ENCODE results near the gene INSR. TPM values are rescaled to one million over a fixed set of nuclear protein-coding genes. Genes with fewer than 3 reads are reported as not detected.
"Not testable (repeated sequence)": the region's sequence is repeated elsewhere in the genome, so short reads cannot be mapped to it uniquely, and the experiment has no call there.

The INSR gene
- total RNA-seq, 3 donors from 2014 or later (not counting 1 experiment from before 2014, with no cell fraction given), result 0.50 to 4.9 (median 2.0) TPM

DNA sequence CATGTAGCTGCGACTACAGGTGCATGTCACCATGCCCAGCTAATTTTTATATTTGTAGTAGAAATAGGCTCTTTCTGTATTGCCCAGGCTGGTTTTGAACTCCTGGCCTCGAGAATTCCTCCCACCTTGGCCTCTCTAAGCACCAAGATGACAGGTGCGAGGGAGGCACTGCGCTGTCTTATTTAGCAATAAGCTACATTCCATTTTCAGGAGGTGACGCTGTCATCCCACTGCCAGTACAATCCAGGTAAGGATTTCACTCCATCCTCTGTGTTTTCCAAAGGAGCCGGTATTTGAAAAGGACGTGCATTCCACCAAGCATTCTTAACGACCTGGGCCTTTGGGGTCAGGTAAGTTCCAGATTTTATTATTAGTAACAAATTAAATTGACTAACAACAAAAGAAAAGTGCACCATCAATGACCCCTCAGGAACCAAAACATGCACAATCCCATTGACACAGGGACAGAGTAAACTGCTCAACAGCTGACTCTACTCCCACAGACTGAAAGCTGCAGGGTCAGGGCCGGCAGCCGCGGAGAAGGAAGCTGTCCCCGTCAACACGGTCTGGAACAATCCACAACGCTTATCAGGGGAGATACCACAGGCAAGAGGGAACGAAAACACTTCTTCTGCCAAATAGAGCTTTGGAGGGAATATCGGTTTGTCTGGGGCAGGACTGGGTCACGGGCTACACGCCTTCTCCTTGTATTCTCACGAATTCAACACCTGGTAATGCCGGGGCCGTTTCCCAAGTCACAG lies 82.8 kb downstream of the INSR start:
- Mint-ChIP-seq H3K4me3 (no peak overlapping the region), H3K9me3 (no peaks in the 10 kb centered on the region), H3K27ac (no peak overlapping the region), H3K36me3 (no peaks in the 10 kb centered on the region), H3K4me1 (peaks cover 0 to 10% of the 10 kb centered on the region in 2 donors), H3K27me3 (ENCODE audit: low read depth in 2 of 2) (peaks cover 0 to 2% of the 10 kb centered on the region in 2 donors)
- H3K36me3 ChIP-seq (ENCODE audit: control insufficient read depth, insufficient read depth, low read length), result no peaks in the 10 kb centered on the region
- no peaks in the 10 kb centered on the region for H3K9me3 ChIP-seq (ENCODE audit: control insufficient read depth, insufficient read depth, low read length)
- TF ChIP-seq CTCF (IDR thresholded peaks at IDR 0.05), result no peak
- H3K27ac ChIP-seq (ENCODE audit: low read length), result no peak overlapping the region
- no peak for DNase-seq
- H3K4me1 ChIP-seq (ENCODE audit: control insufficient read depth, insufficient read depth, low read length), result peaks cover 9% of the 10 kb centered on the region
- ATAC-seq, result no peak
- H3K27me3 ChIP-seq (ENCODE audit: control insufficient read depth, insufficient read depth, low read length), result no peaks in the 10 kb centered on the region
- intact Hi-C loops (cut with micrococcal nuclease), result no loop called here
- H3K4me3 ChIP-seq (ENCODE audit: low read length), result no peak overlapping the region
- WGBS (ENCODE audit: insufficient coverage), result 84% methylated on average over 21 of the region's 21 CpGs

DNA sequence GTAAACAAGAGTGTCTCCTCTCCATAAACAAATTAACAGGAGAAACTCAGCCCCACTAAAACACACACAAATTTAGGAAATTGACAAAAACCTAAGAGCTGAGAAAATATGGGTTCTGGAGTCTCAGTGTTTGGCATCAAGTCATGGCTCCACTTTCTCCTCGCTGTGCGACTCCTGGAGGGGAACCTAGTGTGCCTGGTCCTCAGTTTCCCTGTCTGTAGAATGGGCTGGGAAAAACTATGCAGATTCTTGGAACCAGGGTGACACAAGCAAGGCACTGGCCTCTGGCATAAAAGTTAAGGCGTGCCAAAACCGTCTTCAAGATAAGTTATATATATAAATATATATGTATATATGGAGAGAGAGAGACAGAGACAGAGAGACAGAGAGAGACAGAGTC lies 83.9 kb downstream of the INSR start:
- no peaks in the 10 kb centered on the region for H3K36me3 ChIP-seq (ENCODE audit: control insufficient read depth, insufficient read depth, low read length)
- H3K4me1 Mint-ChIP-seq, result peaks cover 0 to 10% of the 10 kb centered on the region in 2 donors
- no peak overlapping the region for H3K27ac ChIP-seq (ENCODE audit: low read length)
- H3K4me1 ChIP-seq (ENCODE audit: control insufficient read depth, insufficient read depth, low read length), result peaks cover 9% of the 10 kb centered on the region
- H3K9me3 Mint-ChIP-seq, result no peaks in the 10 kb centered on the region
- no peak overlapping the region for H3K27ac Mint-ChIP-seq
- peaks cover 0 to 2% of the 10 kb centered on the region in 2 donors for H3K27me3 Mint-ChIP-seq (ENCODE audit: low read depth in 2 of 2)
- no peaks in the 10 kb centered on the region for H3K9me3 ChIP-seq (ENCODE audit: control insufficient read depth, insufficient read depth, low read length)
- H3K27me3 ChIP-seq (ENCODE audit: control insufficient read depth, insufficient read depth, low read length), result no peaks in the 10 kb centered on the region
- H3K4me3 ChIP-seq (ENCODE audit: low read length), result no peak overlapping the region
- H3K4me3 Mint-ChIP-seq, result no peak overlapping the region
- 91% methylated on average over 2 of the region's 4 CpGs for WGBS (ENCODE audit: insufficient coverage)
- no peaks in the 10 kb centered on the region for H3K36me3 Mint-ChIP-seq
- DNase-seq (no peak), ATAC-seq (no peak)
- no peak for TF ChIP-seq CTCF (IDR thresholded peaks at IDR 0.05)
- intact Hi-C loops (cut with micrococcal nuclease), result no loop called here

DNA sequence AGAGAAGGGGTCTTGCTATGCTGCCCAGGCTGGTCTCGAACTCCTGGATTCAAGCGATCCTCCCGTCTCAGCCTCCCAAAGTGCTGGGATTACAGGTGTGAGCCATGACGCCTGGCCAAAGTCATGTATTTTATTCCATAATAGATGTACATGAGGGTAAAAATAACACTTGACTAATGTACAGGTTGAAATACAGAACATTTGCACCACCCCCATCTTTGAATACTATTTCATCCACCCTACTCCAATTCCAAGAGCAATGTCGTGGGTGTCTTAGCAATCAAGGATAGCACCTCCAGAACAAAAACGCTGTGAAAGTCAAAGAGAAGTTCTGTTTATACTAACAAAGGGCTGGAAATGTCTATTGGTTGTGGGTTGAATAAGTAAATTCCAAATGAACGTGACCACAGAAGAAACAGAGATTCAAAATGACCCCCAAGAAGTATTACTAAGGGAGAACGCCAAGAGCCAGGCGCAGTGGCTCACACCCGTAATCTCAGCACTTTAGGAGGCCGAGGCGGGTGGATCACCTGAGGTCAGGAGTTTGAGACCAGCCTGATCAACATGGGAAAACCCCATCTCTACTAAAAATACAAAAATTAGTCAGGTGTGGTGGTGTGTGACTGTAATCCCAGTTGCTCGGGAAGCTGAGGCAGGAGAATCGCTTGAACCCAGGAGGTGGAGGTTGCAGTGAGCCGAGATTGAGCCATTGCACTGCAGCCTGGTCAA lies 84.5 kb downstream of the INSR start:
- WGBS (ENCODE audit: insufficient coverage), result 84% methylated on average over 13 of the region's 15 CpGs

GRCh38 chr19:7209036-7209435 lies 85.2 kb downstream of the INSR start:
- DNase-seq; H3K4me1 Mint-ChIP-seq; H3K9me3 Mint-ChIP-seq; H3K36me3 ChIP-seq (ENCODE audit: control insufficient read depth, insufficient read depth, low read length); H3K27ac Mint-ChIP-seq; H3K27ac ChIP-seq (ENCODE audit: low read length); H3K4me3 Mint-ChIP-seq; H3K4me3 ChIP-seq (ENCODE audit: low read length); H3K27me3 ChIP-seq (ENCODE audit: control insufficient read depth, insufficient read depth, low read length); H3K27me3 Mint-ChIP-seq (ENCODE audit: low read depth in 2 of 2); H3K9me3 ChIP-seq (ENCODE audit: control insufficient read depth, insufficient read depth, low read length); intact Hi-C loops (cut with micrococcal nuclease); H3K36me3 Mint-ChIP-seq; ATAC-seq; H3K4me1 ChIP-seq (ENCODE audit: control insufficient read depth, insufficient read depth, low read length): not testable (repeated sequence)
- 92% methylated on average over 3 of the region's 3 CpGs for WGBS (ENCODE audit: insufficient coverage)

More for the DNA sequence above, 84.5 kb downstream of the INSR start:
- intact Hi-C loops (cut with micrococcal nuclease); H3K9me3 ChIP-seq (ENCODE audit: control insufficient read depth, insufficient read depth, low read length); H3K4me3 Mint-ChIP-seq; H3K36me3 Mint-ChIP-seq; H3K27me3 Mint-ChIP-seq (ENCODE audit: low read depth in 2 of 2); ATAC-seq; H3K36me3 ChIP-seq (ENCODE audit: control insufficient read depth, insufficient read depth, low read length); DNase-seq; H3K4me1 Mint-ChIP-seq; H3K27me3 ChIP-seq (ENCODE audit: control insufficient read depth, insufficient read depth, low read length); H3K27ac Mint-ChIP-seq; H3K4me1 ChIP-seq (ENCODE audit: control insufficient read depth, insufficient read depth, low read length); H3K4me3 ChIP-seq (ENCODE audit: low read length); H3K27ac ChIP-seq (ENCODE audit: low read length); H3K9me3 Mint-ChIP-seq: not testable (repeated sequence)

Data from natural killer cell (primary cell).